SK-N-SH (cell line): ENCODE results near the gene PCBP3. TPM values are rescaled to one million over a fixed set of nuclear protein-coding genes. Genes with fewer than 3 reads are reported as not detected.

Source experiments
- CTCF ChIA-PET: fragments of 300-600, 350-600 bp; formaldehyde crosslinking; extraction: SDS; loops from one replicate; lab custom pipeline; 2021; lab: Yijun Ruan, JAX
- POLR2A ChIA-PET: fragments of 350-600 bp; sonication (Branson Sonifier 250); formaldehyde crosslinking; extraction: SDS; loops from one replicate; lab custom pipeline; 2020; ENCODE audit warnings: antibody characterized with exemption, inconsistent platforms; lab: Yijun Ruan, JAX
- DNase-seq: peaks from one replicate; pipeline ENCODE4 v3.0.0; 2012
- H2AFZ ChIP-seq: fragments of 200-600 bp; sonication (generic); 2 replicates; pipeline ENCODE4 v1.8.1; 2016; ENCODE audit warnings: antibody characterized with exemption, mild to moderate bottlenecking, low read depth
- H3F3A ChIP-seq: fragments of 200-600 bp; sonication (generic); replicated peaks from 2 replicates; pipeline ENCODE3; 2016; ENCODE audit warnings: antibody characterized with exemption, mild to moderate bottlenecking; ENCODE audit not compliant: insufficient read depth
- H3K27ac ChIP-seq, 2 experiments: fragments of 200-500 bp in 1 of 2; fragments of 200-600 bp in 1 of 2; sonication (Bioruptor generic) in 1 of 2; sonication (generic), shearing (Covaris generic) in 1 of 2; 2 replicates each; pipeline versions ENCODE4 v1.5.1 to v1.6.1; 2014 to 2016; ENCODE audit warnings: low read depth in 2 of 2, inconsistent platforms in 1 of 2, low read length in 1 of 2, mild to moderate bottlenecking in 1 of 2, mixed read lengths in 1 of 2
- H3K27me3 ChIP-seq: fragments of 200-600 bp; sonication (generic), shearing (Covaris generic); 2 replicates; pipeline ENCODE4 v1.6.1; 2016; ENCODE audit warnings: mixed run types; ENCODE audit not compliant: insufficient read depth
- H3K36me3 ChIP-seq, 2 experiments: fragments of 200-500 bp in 1 of 2; fragments of 200-600 bp in 1 of 2; sonication (Bioruptor generic) in 1 of 2; sonication (generic) in 1 of 2; replicated peaks in 1 of 2; 2 replicates each; pipeline versions ENCODE3 to v1.5.1; 2014 to 2016; ENCODE audit warnings: low read length in 1 of 2, mild to moderate bottlenecking in 1 of 2; ENCODE audit not compliant: insufficient read depth in 2 of 2, control insufficient read depth in 1 of 2
- H3K4me1 ChIP-seq, 2 experiments: fragments of 200-500 bp in 1 of 2; fragments of 200-600 bp in 1 of 2; sonication (Bioruptor generic) in 1 of 2; sonication (generic), shearing (Covaris generic) in 1 of 2; 2 replicates each; pipeline versions ENCODE4 v1.5.1 to v1.6.1; 2014 to 2016; ENCODE audit warnings: low read depth in 1 of 2, low read length in 1 of 2, mixed run types in 1 of 2; ENCODE audit not compliant: insufficient read depth in 2 of 2, control insufficient read depth in 1 of 2
- H3K4me2 ChIP-seq: fragments of 200-600 bp; sonication (generic), shearing (Covaris generic); 2 replicates; pipeline ENCODE4 v1.6.1; 2017; ENCODE audit warnings: mixed run types
- H3K4me3 ChIP-seq, 2 experiments: fragments of 200-500 bp in 1 of 2; fragments of 200-600 bp in 1 of 2; sonication (Bioruptor generic) in 1 of 2; sonication (generic), shearing (Covaris generic) in 1 of 2; 2 replicates each; pipeline versions ENCODE4 v1.5.1 to v1.8.1; 2014 to 2016; ENCODE audit warnings: low read depth in 2 of 2, inconsistent platforms in 1 of 2, low read length in 1 of 2, mild to moderate bottlenecking in 1 of 2, mixed read lengths in 1 of 2, moderate library complexity in 1 of 2
- H3K79me2 ChIP-seq: fragments of 200-600 bp; sonication (generic); 2 replicates; pipeline ENCODE4 v1.8.1; 2017; ENCODE audit warnings: mild to moderate bottlenecking; ENCODE audit not compliant: insufficient read depth
- H3K9ac ChIP-seq: fragments of 200-600 bp; sonication (generic); 2 replicates; pipeline ENCODE4 v1.6.1; 2017; ENCODE audit warnings: mixed run types
- H3K9me2 ChIP-seq: fragments of 200-600 bp; sonication (generic); 2 replicates; pipeline ENCODE4 v1.6.1; 2017; ENCODE audit warnings: mixed run types
- H3K9me3 ChIP-seq: fragments of 200-600 bp; sonication (generic); 2 replicates; pipeline ENCODE4 v1.6.1; 2017; ENCODE audit warnings: mixed run types, mild to moderate bottlenecking, moderate library complexity
- H4K20me1 ChIP-seq: fragments of 200-600 bp; sonication (generic); 2 replicates; pipeline ENCODE4 v1.6.1; 2017; ENCODE audit warnings: mild to moderate bottlenecking, mixed run types; ENCODE audit not compliant: insufficient read depth
- CHD2 ChIP-seq: fragments of 150-350 bp; IDR thresholded peaks from 2 replicates; pipeline ENCODE4 v1.6.1; 2018; ENCODE audit warnings: low read length; ENCODE audit not compliant: partially characterized antibody
- ELF1 ChIP-seq: IDR thresholded peaks from 2 replicates; pipeline ENCODE4 v1.4.0; 2012
- EZH2phosphoT487 ChIP-seq: fragments of 200-600 bp; sonication (generic); IDR thresholded peaks from 2 replicates; pipeline ENCODE4 v1.6.1; 2017; ENCODE audit warnings: low read depth, mixed run types, mild to moderate bottlenecking, antibody characterized with exemption, moderate library complexity, borderline replicate concordance
- FOXJ3 ChIP-seq: sonication (generic); formaldehyde crosslinking; IDR thresholded peaks from 2 replicates; pipeline ENCODE4 v1.5.1; 2020; ENCODE audit warnings: mild to moderate bottlenecking, missing genetic modification reagents
- GABPA ChIP-seq: IDR thresholded peaks from 2 replicates; pipeline ENCODE4 v1.4.0; 2012; ENCODE audit warnings: low read depth, mild to moderate bottlenecking
- GATA2 ChIP-seq: sonication (generic); formaldehyde crosslinking; IDR thresholded peaks from 2 replicates; pipeline ENCODE4 v1.5.0; 2020; ENCODE audit warnings: mild to moderate bottlenecking, missing genetic modification reagents
- JUND ChIP-seq: IDR thresholded peaks from 2 replicates; pipeline ENCODE4 v1.4.0; 2012
- MXI1 ChIP-seq: IDR thresholded peaks from 2 replicates; pipeline ENCODE4 v1.6.1; 2012; ENCODE audit warnings: mild to moderate bottlenecking, low read depth, low read length, improper control_type of control experiment
- NFIC ChIP-seq: IDR thresholded peaks from 2 replicates; pipeline ENCODE4 v1.4.0; 2012; ENCODE audit warnings: borderline replicate concordance
- RAD21 ChIP-seq: IDR thresholded peaks from 2 replicates; pipeline ENCODE4 v1.6.1; 2012; ENCODE audit warnings: mild to moderate bottlenecking, low read length
- REST ChIP-seq: IDR thresholded peaks from 2 replicates; pipeline ENCODE4 v1.6.1; 2012; ENCODE audit warnings: mild to moderate bottlenecking, low read depth, low read length, moderate library complexity
- RFX5 ChIP-seq: IDR thresholded peaks from 2 replicates; pipeline ENCODE4 v1.6.1; 2012; ENCODE audit warnings: mild to moderate bottlenecking, improper control_type of control experiment, low read length
- SMC3 ChIP-seq: IDR thresholded peaks from 2 replicates; pipeline ENCODE4 v1.6.1; 2012; ENCODE audit warnings: low read depth, low read length, improper control_type of control experiment
- TEAD4 ChIP-seq: IDR thresholded peaks from 2 replicates; pipeline ENCODE4 v1.4.0; 2012; ENCODE audit warnings: mild to moderate bottlenecking, borderline replicate concordance; ENCODE audit not compliant: insufficient read depth
- YY1 ChIP-seq: IDR thresholded peaks from 2 replicates; pipeline ENCODE4 v1.4.0; 2012; ENCODE audit warnings: low read depth, mild to moderate bottlenecking
- WGBS: methylation state at CpG from one replicate; pipeline ENCODE4 v1.1.6; 2017; ENCODE audit warnings: low lambda C conversion rate; 5-methylcytosine and 5-hydroxymethylcytosine counted together
- polyA plus RNA-seq, 3 experiments: library from polyadenylated mRNA; depleted of rRNA; stranded (reverse); fragments of >200 nt; gene quantifications; 2 replicates each; pipeline ENCODE4 v1.2.3, GENCODE V29; 2012
- TF ChIP-seq, protein P1 (sequence below): fragments of 150-350 bp; IDR thresholded peaks from 2 replicates; pipeline ENCODE4 v1.6.1; 2017; ENCODE audit warnings: antibody characterized with exemption, low read length, low read depth, borderline replicate concordance
- TF ChIP-seq, protein P2 (sequence below): fragments of 200-600 bp; sonication (generic); IDR thresholded peaks from 2 replicates; pipeline ENCODE4 v1.6.1; 2017; ENCODE audit warnings: antibody characterized with exemption, mild to moderate bottlenecking, moderate library complexity
- TF ChIP-seq, protein P3 (sequence below): IDR thresholded peaks from 2 replicates; pipeline ENCODE4 v1.4.0; 2012; ENCODE audit warnings: low read depth, borderline replicate concordance
- TF ChIP-seq, protein P4 (sequence below): fragments of 150-350 bp; IDR thresholded peaks from 2 replicates; pipeline ENCODE4 v1.6.1; 2016; ENCODE audit warnings: mild to moderate bottlenecking, low read depth, low read length
- TF ChIP-seq, protein P5 (sequence below): IDR thresholded peaks from 2 replicates; pipeline ENCODE4 v1.4.0; 2012; ENCODE audit warnings: low read depth

PCBP3 gene
- polyA plus RNA-seq, 1 of the 3 experiments (the other 2 are of a cell fraction), result 9.5 TPM

- Histone ChIP-seq H3K4me3 (no peak overlapping the region), H3K27ac (no peak overlapping the region)
- WGBS, result 95% methylated on average over 4 of the region's 4 CpGs
- TF ChIP-seq JUND (no peak), TEAD4 (no peak), RFX5 (no peak), GATA2 (CRISPR knock-in tag) (no peak), NFIC (no peak)
- TF ChIP-seq, protein P1, sequence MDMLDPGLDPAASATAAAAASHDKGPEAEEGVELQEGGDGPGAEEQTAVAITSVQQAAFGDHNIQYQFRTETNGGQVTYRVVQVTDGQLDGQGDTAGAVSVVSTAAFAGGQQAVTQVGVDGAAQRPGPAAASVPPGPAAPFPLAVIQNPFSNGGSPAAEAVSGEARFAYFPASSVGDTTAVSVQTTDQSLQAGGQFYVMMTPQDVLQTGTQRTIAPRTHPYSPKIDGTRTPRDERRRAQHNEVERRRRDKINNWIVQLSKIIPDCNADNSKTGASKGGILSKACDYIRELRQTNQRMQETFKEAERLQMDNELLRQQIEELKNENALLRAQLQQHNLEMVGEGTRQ, result no peak
- TF ChIP-seq, protein P2, sequence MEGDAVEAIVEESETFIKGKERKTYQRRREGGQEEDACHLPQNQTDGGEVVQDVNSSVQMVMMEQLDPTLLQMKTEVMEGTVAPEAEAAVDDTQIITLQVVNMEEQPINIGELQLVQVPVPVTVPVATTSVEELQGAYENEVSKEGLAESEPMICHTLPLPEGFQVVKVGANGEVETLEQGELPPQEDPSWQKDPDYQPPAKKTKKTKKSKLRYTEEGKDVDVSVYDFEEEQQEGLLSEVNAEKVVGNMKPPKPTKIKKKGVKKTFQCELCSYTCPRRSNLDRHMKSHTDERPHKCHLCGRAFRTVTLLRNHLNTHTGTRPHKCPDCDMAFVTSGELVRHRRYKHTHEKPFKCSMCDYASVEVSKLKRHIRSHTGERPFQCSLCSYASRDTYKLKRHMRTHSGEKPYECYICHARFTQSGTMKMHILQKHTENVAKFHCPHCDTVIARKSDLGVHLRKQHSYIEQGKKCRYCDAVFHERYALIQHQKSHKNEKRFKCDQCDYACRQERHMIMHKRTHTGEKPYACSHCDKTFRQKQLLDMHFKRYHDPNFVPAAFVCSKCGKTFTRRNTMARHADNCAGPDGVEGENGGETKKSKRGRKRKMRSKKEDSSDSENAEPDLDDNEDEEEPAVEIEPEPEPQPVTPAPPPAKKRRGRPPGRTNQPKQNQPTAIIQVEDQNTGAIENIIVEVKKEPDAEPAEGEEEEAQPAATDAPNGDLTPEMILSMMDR, result no peak
- TF ChIP-seq, all 33 proteins: peak for 0
- H2AFZ ChIP-seq, result no peak overlapping the region
- no peak overlapping the region for H3K9ac ChIP-seq
- no peaks in the 10 kb centered on the region for H3K36me3 ChIP-seq
- H3K9me3 ChIP-seq, result no peaks in the 10 kb centered on the region
- H3K4me2 ChIP-seq, result no peak overlapping the region
- H3F3A ChIP-seq, result peaks cover 3% of the 10 kb centered on the region
- ChIA-PET CTCF (no interaction called here), POLR2A (no interaction called here)
- H3K9me2 ChIP-seq, result no peaks in the 10 kb centered on the region
- no peak for DNase-seq
- peaks cover 0 to 38% of the 10 kb centered on the region in 2 experiments; a peak in 2 of 4 replicates for H3K4me1 ChIP-seq
- H3K79me2 ChIP-seq, result no peaks in the 10 kb centered on the region
- H3K27me3 ChIP-seq, result no peaks in the 10 kb centered on the region
- no peaks in the 10 kb centered on the region for H4K20me1 ChIP-seq
These were observed 239.6 kb downstream of the PCBP3 start for GRCh38 chr21:45883090-45883489.

DNA sequence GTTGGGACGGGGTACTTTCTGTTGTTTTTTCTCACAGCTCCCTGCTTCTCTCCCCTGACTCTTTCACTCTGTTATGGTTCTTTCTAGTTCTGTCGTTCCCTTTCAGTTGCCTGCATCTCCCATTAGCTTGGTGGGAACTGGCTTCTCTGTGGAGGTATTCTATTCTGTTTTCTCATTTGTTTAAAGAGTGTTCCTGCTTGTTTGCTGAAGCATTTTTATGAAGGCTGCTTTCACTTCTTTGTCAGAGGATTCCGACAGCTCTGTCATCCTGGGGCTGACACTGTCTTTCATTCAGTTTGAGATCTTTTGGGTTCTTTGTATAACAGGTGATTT, 242.0 kb downstream of the PCBP3 start:
- H3K79me2 ChIP-seq, result no peaks in the 10 kb centered on the region
- H3K4me3 ChIP-seq, result no peak overlapping the region
- DNase-seq, result no peak
- no peaks in the 10 kb centered on the region for H3K9me2 ChIP-seq
- H3K9me3 ChIP-seq, result no peaks in the 10 kb centered on the region
- no peaks in the 10 kb centered on the region for H3K27me3 ChIP-seq
- ChIA-PET CTCF (interaction anchor here (1.3 kb wide), 1 partner anchor 8 kb away, joined by 3 read pairs; no protein-coding TSS in a partner anchor), POLR2A (no interaction called here)
- H3F3A ChIP-seq, result peaks cover 3% of the 10 kb centered on the region
- H2AFZ ChIP-seq, result no peak overlapping the region
- H3K4me1 ChIP-seq, result peaks cover 0 to 48% of the 10 kb centered on the region in 2 experiments; a peak in 2 of 4 replicates
- H3K4me2 ChIP-seq, result no peak overlapping the region
- H3K36me3 ChIP-seq, result no peaks in the 10 kb centered on the region
- H4K20me1 ChIP-seq, result no peaks in the 10 kb centered on the region; the same call in 1 of the 2 replicates
- WGBS, result 79% methylated on average over 3 of the region's 3 CpGs
- peak overlapping the region in 1 of 2 experiments; percentile 96; a peak in 2 of 4 replicates for H3K27ac ChIP-seq
- H3K9ac ChIP-seq, result no peak overlapping the region
- TF ChIP-seq, protein P3, sequence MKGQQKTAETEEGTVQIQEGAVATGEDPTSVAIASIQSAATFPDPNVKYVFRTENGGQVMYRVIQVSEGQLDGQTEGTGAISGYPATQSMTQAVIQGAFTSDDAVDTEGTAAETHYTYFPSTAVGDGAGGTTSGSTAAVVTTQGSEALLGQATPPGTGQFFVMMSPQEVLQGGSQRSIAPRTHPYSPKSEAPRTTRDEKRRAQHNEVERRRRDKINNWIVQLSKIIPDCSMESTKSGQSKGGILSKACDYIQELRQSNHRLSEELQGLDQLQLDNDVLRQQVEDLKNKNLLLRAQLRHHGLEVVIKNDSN, result no peak
- TF ChIP-seq YY1 (no peak), TEAD4 (no peak), MXI1 (no peak), CHD2 (no peak), RAD21 (no peak), SMC3 (no peak), EZH2phosphoT487 (no peak), REST (no peak), GABPA (no peak), ELF1 (no peak), NFIC (no peak), FOXJ3 (CRISPR knock-in tag) (no peak)
- TF ChIP-seq, protein P4, sequence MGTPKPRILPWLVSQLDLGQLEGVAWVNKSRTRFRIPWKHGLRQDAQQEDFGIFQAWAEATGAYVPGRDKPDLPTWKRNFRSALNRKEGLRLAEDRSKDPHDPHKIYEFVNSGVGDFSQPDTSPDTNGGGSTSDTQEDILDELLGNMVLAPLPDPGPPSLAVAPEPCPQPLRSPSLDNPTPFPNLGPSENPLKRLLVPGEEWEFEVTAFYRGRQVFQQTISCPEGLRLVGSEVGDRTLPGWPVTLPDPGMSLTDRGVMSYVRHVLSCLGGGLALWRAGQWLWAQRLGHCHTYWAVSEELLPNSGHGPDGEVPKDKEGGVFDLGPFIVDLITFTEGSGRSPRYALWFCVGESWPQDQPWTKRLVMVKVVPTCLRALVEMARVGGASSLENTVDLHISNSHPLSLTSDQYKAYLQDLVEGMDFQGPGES, result no peak
- TF ChIP-seq, protein P5, sequence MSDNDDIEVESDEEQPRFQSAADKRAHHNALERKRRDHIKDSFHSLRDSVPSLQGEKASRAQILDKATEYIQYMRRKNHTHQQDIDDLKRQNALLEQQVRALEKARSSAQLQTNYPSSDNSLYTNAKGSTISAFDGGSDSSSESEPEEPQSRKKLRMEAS, result no peak
